GM10248 (cell line): ENCODE results near the gene FAM20B.

Experiments used
- CTCF ChIA-PET: fragments of 300-600 bp; sonication (Branson Sonifier 250); formaldehyde crosslinking; extraction: SDS; loops from one replicate; lab custom pipeline; 2021; ENCODE audit warnings: antibody characterized with exemption; lab: Yijun Ruan, JAX
- POLR2A ChIA-PET: fragments of 350-650 bp; sonication (Branson Sonifier 250); formaldehyde crosslinking; extraction: SDS; loops from one replicate; lab custom pipeline; 2020; ENCODE audit warnings: antibody characterized with exemption; lab: Yijun Ruan, JAX
- DNase-seq: peaks from one replicate; pipeline ENCODE4 v3.0.0; 2012; ENCODE audit errors: extremely low spot score
- CTCF ChIP-seq: IDR thresholded peaks from 2 replicates; pipeline ENCODE4 v1.5.1; 2012; ENCODE audit warnings: mild to moderate bottlenecking, low read depth; ENCODE audit errors: extremely low read depth, missing control alignments, control extremely low read depth

FAM20B gene

GRCh38 chr1:179048339-179049124 is 22.8 kb downstream of the FAM20B start:
- CTCF ChIA-PET = interaction anchor here (1.1 to 1.2 kb wide), 2 partner anchors 30 to 319 kb away, joined by 3 read pairs; no protein-coding TSS in a partner anchor

GRCh38 chr1:179052776-179053175 is 27.1 kb downstream of the FAM20B start:
- no peak for DNase-seq
- ChIA-PET CTCF (interaction anchor here (1.0 kb wide), 1 partner anchor 12 kb away, joined by 3 read pairs; no protein-coding TSS in a partner anchor), POLR2A (no interaction called here)
- no peak for TF ChIP-seq CTCF

More at GRCh38 chr1:179048339-179049124, 22.8 kb downstream of the FAM20B start:
- POLR2A ChIA-PET = no interaction called here
- TF ChIP-seq CTCF = no peak
- no peak for DNase-seq

GRCh38 chr1:179053486-179053885 is 27.8 kb downstream of the FAM20B start:
- DNase-seq = no peak
- no peak for TF ChIP-seq CTCF
- ChIA-PET CTCF (no interaction called here), POLR2A (no interaction called here)

GRCh38 chr1:179055937-179056336 is 30.2 kb downstream of the FAM20B start:
- TF ChIP-seq CTCF = no peak
- CTCF ChIA-PET = interaction anchor here (1.0 to 2.3 kb wide), 3 partner anchors 12 to 22 kb away, joined by 3 to 7 read pairs (median 5); no protein-coding TSS in a partner anchor
- no peak for DNase-seq
- POLR2A ChIA-PET = no interaction called here

GRCh38 chr1:179058487-179059483 is 33.1 kb downstream of the FAM20B start:
- POLR2A ChIA-PET = no interaction called here
- DNase-seq = no peak
- CTCF ChIA-PET = interaction anchor here (0.8 to 1.7 kb wide), 5 partner anchors 15 to 756 kb away, joined by 3 to 5 read pairs (median 4); no protein-coding TSS in a partner anchor
- no peak for TF ChIP-seq CTCF
